Measurements from ENCODE around the gene FBXO34.
"Not testable (repeated sequence)": the region's sequence is repeated elsewhere in the genome, so short reads cannot be mapped to it uniquely, and the experiment has no call there.

- not testable (repeated sequence) for TF ChIP-seq GTF2E2 (tag; IDR thresholded peaks at IDR 0.05); CTCF (IDR thresholded peaks at IDR 0.05 in 2 of 3, conservative IDR thresholded peaks at IDR 0.05 in 1 of 3; ENCODE audit: insufficient read depth in 2 of 3, low read depth in 1 of 3, low read length in 3 of 3); PHB2 (IDR thresholded peaks at IDR 0.05; ENCODE audit: low read depth)
These were observed 111.8 kb downstream of the FBXO34 start for GRCh38 chr14:55383056-55383466.
